Hematopoietic multipotent progenitor cell treated with erythropoietin and hydrocortisone succinate and interleukin-3 and kit ligand, for 6 days (in vitro differentiated cells): Measurements from ENCODE around the gene COLEC11.

Source experiments
- DNase-seq: peaks from one replicate; pipeline ENCODE4 v3.0.0-alpha.2; 2015

COLEC11 gene

GRCh38 chr2:3585261-3586109 is 9.4 kb upstream of the COLEC11 start:
- peak; percentile 65 for DNase-seq

GRCh38 chr2:3586220-3586619 is 8.7 kb upstream of the COLEC11 start:
- DNase-seq = no peak

- DNase-seq = no peak
Measured at GRCh38 chr2:3587021-3587420, 7.9 kb upstream of the COLEC11 start.

GRCh38 chr2:3587432-3587831 is 7.5 kb upstream of the COLEC11 start:
- DNase-seq = peak; percentile 90

GRCh38 chr2:3588084-3588483 is 6.8 kb upstream of the COLEC11 start:
- no peak for DNase-seq

GRCh38 chr2:3589086-3589485 is 5.8 kb upstream of the COLEC11 start:
- no peak for DNase-seq

GRCh38 chr2:3595404-3595803 is 492 bp downstream of the COLEC11 start:
- DNase-seq = no peak

GRCh38 chr2:3595985-3596384 is 1.1 kb downstream of the COLEC11 start:
- DNase-seq = no peak

GRCh38 chr2:3596901-3597417 is 2.0 kb downstream of the COLEC11 start:
- peak; percentile 0 for DNase-seq

GRCh38 chr2:3597567-3597966 is 2.7 kb downstream of the COLEC11 start:
- peak; percentile 0 for DNase-seq

- peak; percentile 11 for DNase-seq
Measured at GRCh38 chr2:3598197-3598910, 3.4 kb downstream of the COLEC11 start.

- peak; percentile 5 for DNase-seq
Measured at GRCh38 chr2:3598912-3599854, 4.3 kb downstream of the COLEC11 start.

- no peak for DNase-seq
Measured at GRCh38 chr2:3600256-3600855, 5.4 kb downstream of the COLEC11 start.

GRCh38 chr2:3601561-3602271 is 6.8 kb downstream of the COLEC11 start:
- no peak for DNase-seq

- DNase-seq = no peak
Measured at GRCh38 chr2:3602553-3603339, 7.8 kb downstream of the COLEC11 start.

GRCh38 chr2:3603536-3604206 is 8.8 kb downstream of the COLEC11 start:
- no peak for DNase-seq

- DNase-seq = no peak
Measured at GRCh38 chr2:3604207-3604877, 9.4 kb downstream of the COLEC11 start.

GRCh38 chr2:3604991-3605961 is 10.4 kb downstream of the COLEC11 start:
- peak; percentile 53 for DNase-seq

- DNase-seq = no peak
Measured at GRCh38 chr2:3606028-3606369, 11.1 kb downstream of the COLEC11 start.
